ENCODE results near the gene SEC14L5.

The SEC14L5 gene

GRCh38 chr16:5031601-5032000 is 73.5 kb downstream of the SEC14L5 start:
- no peak overlapping the region for H3K4me2 ChIP-seq (ENCODE audit: low read length)
- no peak for TF ChIP-seq CTCF (IDR thresholded peaks at IDR 0.05; ENCODE audit: low read length)
- TF ChIP-seq EZH2 (IDR thresholded peaks at IDR 0.05; ENCODE audit: borderline replicate concordance, low read length), result no peak
- H3K36me3 ChIP-seq (ENCODE audit: insufficient read depth, low read length), result no peaks in the 10 kb centered on the region
- no peak overlapping the region for H3K27ac ChIP-seq (ENCODE audit: low read depth, low read length, poor library complexity, severe bottlenecking)
- no peaks in the 10 kb centered on the region for H4K20me1 ChIP-seq (ENCODE audit: insufficient read depth, low read length)
- H3K9ac ChIP-seq (ENCODE audit: low read length), result no peak overlapping the region
- no peaks in the 10 kb centered on the region for H3K9me2 ChIP-seq (ENCODE audit: low read depth, low read length)
- H3F3A ChIP-seq (ENCODE audit: insufficient read depth, low read length), result no peaks in the 10 kb centered on the region
- no peak overlapping the region for H3K4me3 ChIP-seq (ENCODE audit: low read depth, low read length, poor library complexity, severe bottlenecking)
- H3K27me3 ChIP-seq (ENCODE audit: insufficient read depth, low read length), result no peaks in the 10 kb centered on the region
- H2AFZ ChIP-seq (ENCODE audit: low read length), result no peak overlapping the region
- peaks cover 23% of the 10 kb centered on the region for H3K4me1 ChIP-seq (ENCODE audit: insufficient read depth, low read length, severe bottlenecking)
- H3K79me2 ChIP-seq (ENCODE audit: insufficient read depth, low read length), result no peaks in the 10 kb centered on the region
- H3K9me3 ChIP-seq (ENCODE audit: low read length), result no peaks in the 10 kb centered on the region

DNA sequence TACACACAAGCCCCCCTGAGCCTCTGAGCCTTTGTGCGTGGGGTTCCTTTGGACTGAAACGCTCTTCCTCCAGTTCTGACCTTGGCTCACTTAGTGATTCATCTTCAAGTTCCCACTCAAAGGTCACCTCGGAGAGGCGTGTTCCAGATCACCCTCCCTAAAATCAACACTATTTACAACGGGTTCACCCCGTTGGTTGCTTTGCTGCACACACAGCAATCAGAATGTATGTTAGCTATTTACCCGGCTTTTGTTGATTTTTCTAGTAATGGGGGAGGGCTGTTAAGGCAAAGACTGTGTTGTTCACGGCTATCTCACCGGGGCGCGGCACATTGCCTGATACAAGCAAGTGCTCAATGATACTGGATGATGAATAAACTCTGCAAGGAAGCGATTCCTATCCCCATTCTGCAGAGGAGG is 74.6 kb downstream of the SEC14L5 start:
- Histone ChIP-seq H3K27ac (ENCODE audit: low read depth, low read length, poor library complexity, severe bottlenecking) (no peak overlapping the region), H3K9me3 (ENCODE audit: low read length) (no peaks in the 10 kb centered on the region), H3F3A (ENCODE audit: insufficient read depth, low read length) (no peaks in the 10 kb centered on the region), H3K79me2 (ENCODE audit: insufficient read depth, low read length) (no peaks in the 10 kb centered on the region), H2AFZ (ENCODE audit: low read length) (no peak overlapping the region), H3K4me2 (ENCODE audit: low read length) (peak overlapping the region; percentile 80), H3K9ac (ENCODE audit: low read length) (peak overlapping the region; percentile 66; the same call in 1 of the 2 replicates), H3K4me1 (ENCODE audit: insufficient read depth, low read length, severe bottlenecking) (peaks cover 26% of the 10 kb centered on the region), H4K20me1 (ENCODE audit: insufficient read depth, low read length) (no peaks in the 10 kb centered on the region), H3K9me2 (ENCODE audit: low read depth, low read length) (no peaks in the 10 kb centered on the region), H3K36me3 (ENCODE audit: insufficient read depth, low read length) (no peaks in the 10 kb centered on the region), H3K4me3 (ENCODE audit: low read depth, low read length, poor library complexity, severe bottlenecking) (peak overlapping the region; percentile 88), H3K27me3 (ENCODE audit: insufficient read depth, low read length) (no peaks in the 10 kb centered on the region)
- TF ChIP-seq CTCF (IDR thresholded peaks at IDR 0.05; ENCODE audit: low read length), result no peak
- TF ChIP-seq EZH2 (IDR thresholded peaks at IDR 0.05; ENCODE audit: borderline replicate concordance, low read length), result no peak

DNA sequence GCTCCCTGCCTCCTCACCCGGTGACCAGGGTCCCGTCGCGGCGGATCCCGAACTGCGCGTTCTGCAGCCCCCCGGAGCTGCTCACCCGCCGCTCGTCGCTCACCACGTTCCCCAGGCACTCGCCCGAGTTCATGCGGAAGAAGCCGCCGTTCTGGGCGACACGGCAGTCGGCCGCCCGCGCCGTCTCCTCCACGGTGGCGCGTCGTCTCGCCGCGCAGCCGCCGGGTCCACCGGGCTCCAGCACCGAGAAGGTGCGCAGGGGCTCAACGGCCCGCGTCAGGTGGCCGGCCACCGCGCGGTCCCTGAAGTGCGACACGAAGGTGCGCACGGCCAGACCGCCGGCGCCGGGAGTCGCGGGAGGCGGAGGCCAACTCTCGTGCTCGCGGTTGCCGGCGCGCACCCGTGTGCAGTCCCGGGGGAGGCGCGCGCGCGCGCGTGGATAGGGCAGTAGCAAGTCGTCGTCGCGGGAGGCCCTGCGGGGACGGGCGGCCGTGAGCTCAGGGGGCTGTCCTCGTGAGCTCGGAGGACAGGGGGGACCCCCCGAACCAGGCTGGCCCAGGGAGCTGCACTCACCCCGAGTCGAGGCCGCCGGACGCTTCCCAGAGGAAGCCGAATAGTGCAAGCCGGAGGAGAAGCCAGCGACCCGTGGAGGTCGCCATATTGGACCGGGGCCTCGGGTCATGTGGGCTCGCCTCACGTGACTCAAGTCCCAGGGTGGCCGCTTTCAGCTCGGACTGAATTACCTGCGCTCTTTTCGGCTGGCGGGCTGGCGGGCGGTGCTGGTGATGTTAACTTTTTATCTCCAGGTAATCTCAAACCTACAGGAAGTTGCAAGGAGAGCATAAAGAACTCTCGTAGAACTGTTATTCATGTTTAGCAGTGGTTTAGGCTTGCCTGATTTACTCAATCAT is 75.4 kb downstream of the SEC14L5 start, which contains the start of gene NAGPA:
Gene NAGPA, minus strand, starts transcription at position 680 of the 911 bp plus-strand sequence. Its CDS starts 21 bp downstream, at position 659.
- Histone ChIP-seq H3K79me2 (ENCODE audit: insufficient read depth, low read length) (no peaks in the 10 kb centered on the region), H3K36me3 (ENCODE audit: insufficient read depth, low read length) (no peaks in the 10 kb centered on the region), H3K4me2 (ENCODE audit: low read length) (peak within 1 kb of the TSS; percentile 80), H3K4me1 (ENCODE audit: insufficient read depth, low read length, severe bottlenecking) (peaks cover 26% of the 10 kb centered on the region), H3K9me2 (ENCODE audit: low read depth, low read length) (no peaks in the 10 kb centered on the region), H3K4me3 (ENCODE audit: low read depth, low read length, poor library complexity, severe bottlenecking) (peak within 1 kb of the TSS; percentile 88), H3K9me3 (ENCODE audit: low read length) (no peaks in the 10 kb centered on the region), H2AFZ (ENCODE audit: low read length) (peak within 1 kb of the TSS; percentile 88), H3K9ac (ENCODE audit: low read length) (peak within 1 kb of the TSS; percentile 66), H4K20me1 (ENCODE audit: insufficient read depth, low read length) (no peaks in the 10 kb centered on the region), H3F3A (ENCODE audit: insufficient read depth, low read length) (no peaks in the 10 kb centered on the region), H3K27ac (ENCODE audit: low read depth, low read length, poor library complexity, severe bottlenecking) (no peak within 1 kb of the TSS), H3K27me3 (ENCODE audit: insufficient read depth, low read length) (no peaks in the 10 kb centered on the region)
- TF ChIP-seq CTCF (IDR thresholded peaks at IDR 0.05; ENCODE audit: low read length) (no peak), EZH2 (IDR thresholded peaks at IDR 0.05; ENCODE audit: borderline replicate concordance, low read length) (no peak)
